Measurements from ENCODE around the gene ABCA12. TPM values are rescaled to one million over a fixed set of nuclear protein-coding genes. Genes with fewer than 3 reads are reported as not detected.

ABCA12 gene
- total RNA-seq, 4 donors from 2014 or later, result not detected

- no peak for DNase-seq (ENCODE audit: low spot score in 2 of 2)
- no peak for TF ChIP-seq POLR2A (IDR thresholded peaks at IDR 0.05)
- no peak for TF ChIP-seq EP300 (IDR thresholded peaks at IDR 0.05)
- no peak for TF ChIP-seq CTCF (IDR thresholded peaks at IDR 0.05)
- WGBS, 2 donors, result 43 to 49% methylated on average over 7 of the region's 7 CpGs
- H3K9me3 ChIP-seq, result no peaks in the 10 kb centered on the region
- no peaks in the 10 kb centered on the region for H3K4me1 ChIP-seq
- H3K27ac ChIP-seq, result no peak overlapping the region
- H3K36me3 ChIP-seq, result no peaks in the 10 kb centered on the region
- no peak overlapping the region for H3K4me3 ChIP-seq
- no peaks in the 10 kb centered on the region for H3K27me3 ChIP-seq
These were observed 77.4 kb downstream of the ABCA12 start for GRCh38 chr2:215060861-215061536.

GRCh38 chr2:215059724-215060123 is 78.7 kb downstream of the ABCA12 start:
- Histone ChIP-seq H3K27ac (no peak overlapping the region), H3K4me1 (no peaks in the 10 kb centered on the region), H3K9me3 (no peaks in the 10 kb centered on the region), H3K4me3 (no peak overlapping the region), H3K27me3 (no peaks in the 10 kb centered on the region), H3K36me3 (no peaks in the 10 kb centered on the region)
- WGBS, 2 donors, result 22 to 31% methylated on average over 2 of the region's 2 CpGs
- DNase-seq (ENCODE audit: low spot score in 2 of 2), result no peak
- no peak for TF ChIP-seq EP300 (IDR thresholded peaks at IDR 0.05)
- TF ChIP-seq POLR2A (IDR thresholded peaks at IDR 0.05), result no peak
- no peak for TF ChIP-seq CTCF (IDR thresholded peaks at IDR 0.05)

- H3K27me3 ChIP-seq, result no peaks in the 10 kb centered on the region
- TF ChIP-seq EP300 (IDR thresholded peaks at IDR 0.05) (no peak), POLR2A (IDR thresholded peaks at IDR 0.05) (no peak), CTCF (IDR thresholded peaks at IDR 0.05) (no peak)
- no peak for DNase-seq (ENCODE audit: low spot score in 2 of 2)
- no peaks in the 10 kb centered on the region for H3K4me1 ChIP-seq
- WGBS, 2 donors, result 79 to 82% methylated on average over 2 of the region's 2 CpGs
- H3K36me3 ChIP-seq, result no peaks in the 10 kb centered on the region
- no peaks in the 10 kb centered on the region for H3K9me3 ChIP-seq
- H3K27ac ChIP-seq, result no peak overlapping the region
- H3K4me3 ChIP-seq, result no peak overlapping the region
These were observed 82.5 kb downstream of the ABCA12 start for GRCh38 chr2:215055891-215056290.

GRCh38 chr2:215052810-215053209 is 85.6 kb downstream of the ABCA12 start:
- no peak overlapping the region for H3K4me3 ChIP-seq
- WGBS, 2 donors, result 74 to 83% methylated on average over 3 of the region's 3 CpGs
- peaks cover 0 to 10% (median 0%) of the 10 kb centered on the region in 4 donors for H3K9me3 ChIP-seq
- H3K4me1 ChIP-seq, result no peaks in the 10 kb centered on the region
- DNase-seq (ENCODE audit: low spot score in 2 of 2), result no peak
- no peaks in the 10 kb centered on the region for H3K27me3 ChIP-seq
- no peaks in the 10 kb centered on the region for H3K36me3 ChIP-seq
- H3K27ac ChIP-seq, result no peak overlapping the region
- TF ChIP-seq EP300 (IDR thresholded peaks at IDR 0.05), result no peak
- no peak for TF ChIP-seq POLR2A (IDR thresholded peaks at IDR 0.05)
- no peak for TF ChIP-seq CTCF (IDR thresholded peaks at IDR 0.05)

- no peaks in the 10 kb centered on the region for H3K36me3 ChIP-seq
- no peak for TF ChIP-seq POLR2A (IDR thresholded peaks at IDR 0.05)
- TF ChIP-seq EP300 (IDR thresholded peaks at IDR 0.05), result no peak
- no peak for TF ChIP-seq CTCF (IDR thresholded peaks at IDR 0.05)
- H3K27ac ChIP-seq, result no peak overlapping the region
- 95% methylated on average over 3 of the region's 3 CpGs for WGBS, 2 donors
- H3K4me1 ChIP-seq, result no peaks in the 10 kb centered on the region
- peaks cover 0 to 12% (median 0%) of the 10 kb centered on the region in 4 donors for H3K9me3 ChIP-seq
- DNase-seq (ENCODE audit: low spot score in 2 of 2), result no peak
- no peak overlapping the region for H3K4me3 ChIP-seq
- H3K27me3 ChIP-seq, result no peaks in the 10 kb centered on the region
These were observed 86.0 kb downstream of the ABCA12 start for GRCh38 chr2:215052404-215052803.

Measured in tibial nerve (tissue), 4 donors.